ENCODE results near the gene COMMD10. TPM values are rescaled to one million over a fixed set of nuclear protein-coding genes. Genes with fewer than 3 reads are reported as not detected.
A peak's percentile ranks its signal among the peaks of the same experiment; 100 is the strongest.

COMMD10 gene
- 9.1 TPM for polyA plus RNA-seq (2012; ENCODE audit: insufficient read length, low read depth)

DNA sequence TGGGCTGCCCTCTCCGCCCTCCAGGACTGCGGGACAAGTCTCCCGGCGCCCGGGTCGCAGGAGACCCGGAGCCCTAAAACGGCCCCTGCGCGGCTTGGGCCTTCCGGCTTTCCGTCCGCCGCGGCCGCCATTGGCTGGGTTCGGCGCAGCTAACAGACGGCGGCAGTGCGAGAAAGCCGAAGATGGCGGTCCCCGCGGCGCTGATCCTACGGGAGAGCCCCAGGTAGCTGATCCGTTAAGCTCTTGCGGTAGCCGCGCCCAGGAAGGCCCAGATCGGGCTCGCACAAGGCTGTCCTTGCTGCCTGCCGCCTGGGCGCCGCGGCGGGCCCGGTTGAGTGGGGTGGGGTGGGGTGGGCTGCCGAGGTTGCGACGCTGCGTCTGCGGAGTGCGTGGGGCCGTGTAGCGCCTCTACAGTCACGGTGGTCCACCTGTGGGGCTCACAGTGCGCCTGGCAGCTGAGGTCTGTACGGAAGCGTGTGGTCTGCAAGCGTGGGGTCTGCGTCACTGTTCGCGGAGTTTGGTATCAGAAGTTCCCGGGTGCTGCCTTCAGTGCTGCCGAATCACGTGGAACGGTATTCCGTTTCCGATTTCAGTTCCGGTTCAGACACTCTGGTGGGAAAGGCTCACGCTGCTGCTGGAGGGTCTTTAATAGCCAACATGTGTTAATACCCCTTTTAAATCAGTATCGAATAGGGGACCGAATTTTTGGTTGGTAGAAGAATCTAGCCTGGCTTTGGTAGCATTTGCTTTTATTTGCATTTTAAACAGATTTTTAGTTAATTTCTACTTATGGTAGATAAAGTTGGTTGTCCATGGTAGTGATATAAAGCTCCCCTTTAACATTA is at the start of gene COMMD10:
Gene COMMD10 (plus strand): TSS at position 155 of the 845 bp plus-strand sequence.
- peak; percentile 74; the same call in 1 of the 2 replicates for TF ChIP-seq POLR2AphosphoS5 (IDR thresholded peaks at IDR 0.05; ENCODE audit: low read depth, low read length)
- TF ChIP-seq, protein P1, sequence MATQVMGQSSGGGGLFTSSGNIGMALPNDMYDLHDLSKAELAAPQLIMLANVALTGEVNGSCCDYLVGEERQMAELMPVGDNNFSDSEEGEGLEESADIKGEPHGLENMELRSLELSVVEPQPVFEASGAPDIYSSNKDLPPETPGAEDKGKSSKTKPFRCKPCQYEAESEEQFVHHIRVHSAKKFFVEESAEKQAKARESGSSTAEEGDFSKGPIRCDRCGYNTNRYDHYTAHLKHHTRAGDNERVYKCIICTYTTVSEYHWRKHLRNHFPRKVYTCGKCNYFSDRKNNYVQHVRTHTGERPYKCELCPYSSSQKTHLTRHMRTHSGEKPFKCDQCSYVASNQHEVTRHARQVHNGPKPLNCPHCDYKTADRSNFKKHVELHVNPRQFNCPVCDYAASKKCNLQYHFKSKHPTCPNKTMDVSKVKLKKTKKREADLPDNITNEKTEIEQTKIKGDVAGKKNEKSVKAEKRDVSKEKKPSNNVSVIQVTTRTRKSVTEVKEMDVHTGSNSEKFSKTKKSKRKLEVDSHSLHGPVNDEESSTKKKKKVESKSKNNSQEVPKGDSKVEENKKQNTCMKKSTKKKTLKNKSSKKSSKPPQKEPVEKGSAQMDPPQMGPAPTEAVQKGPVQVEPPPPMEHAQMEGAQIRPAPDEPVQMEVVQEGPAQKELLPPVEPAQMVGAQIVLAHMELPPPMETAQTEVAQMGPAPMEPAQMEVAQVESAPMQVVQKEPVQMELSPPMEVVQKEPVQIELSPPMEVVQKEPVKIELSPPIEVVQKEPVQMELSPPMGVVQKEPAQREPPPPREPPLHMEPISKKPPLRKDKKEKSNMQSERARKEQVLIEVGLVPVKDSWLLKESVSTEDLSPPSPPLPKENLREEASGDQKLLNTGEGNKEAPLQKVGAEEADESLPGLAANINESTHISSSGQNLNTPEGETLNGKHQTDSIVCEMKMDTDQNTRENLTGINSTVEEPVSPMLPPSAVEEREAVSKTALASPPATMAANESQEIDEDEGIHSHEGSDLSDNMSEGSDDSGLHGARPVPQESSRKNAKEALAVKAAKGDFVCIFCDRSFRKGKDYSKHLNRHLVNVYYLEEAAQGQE (IDR thresholded peaks at IDR 0.05; ENCODE audit: insufficient read depth in 1 of 2, low read depth in 2 of 2, low read length in 2 of 2), result no peak
- TF ChIP-seq SIN3A (IDR thresholded peaks at IDR 0.05; ENCODE audit: borderline replicate concordance, insufficient read depth, low read length), result 0 out of 2 replicates have a peak, but pooled peaks have one; percentile 23
- TF ChIP-seq TAF1 (IDR thresholded peaks at IDR 0.05; ENCODE audit: borderline replicate concordance, insufficient read depth, low read length), result peak; percentile 74; the same call in 1 of the 2 replicates
- TF ChIP-seq FOXP2 (optimal IDR thresholded peaks at IDR 0.05; ENCODE audit: borderline replicate concordance, extremely low read depth, extremely low read length, insufficient read depth), result peak; percentile 13

DNA sequence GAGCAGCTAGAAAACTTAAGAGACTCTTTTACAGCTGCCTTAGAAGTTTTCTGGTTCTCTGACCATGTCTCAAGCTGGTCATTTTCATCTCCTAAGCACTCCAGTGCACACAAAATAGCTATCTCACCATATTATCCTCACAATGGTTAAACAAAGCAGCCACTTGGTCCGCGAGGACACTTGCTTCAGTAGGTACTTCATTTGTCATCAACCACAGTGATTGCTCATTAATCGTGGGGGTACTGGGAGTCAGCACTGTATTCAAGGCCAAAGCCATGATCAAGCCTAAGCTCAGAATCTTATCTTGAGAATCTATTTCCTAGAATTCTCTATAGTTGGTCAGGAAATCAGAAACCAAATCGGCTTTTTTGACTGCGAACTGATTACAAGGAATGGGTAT is 49.7 kb upstream of the COMMD10 start:
- TF ChIP-seq SIN3A (IDR thresholded peaks at IDR 0.05; ENCODE audit: borderline replicate concordance, insufficient read depth, low read length) (no peak), POLR2AphosphoS5 (IDR thresholded peaks at IDR 0.05; ENCODE audit: low read depth, low read length) (no peak), TAF1 (IDR thresholded peaks at IDR 0.05; ENCODE audit: borderline replicate concordance, insufficient read depth, low read length) (no peak), FOXP2 (optimal IDR thresholded peaks at IDR 0.05; ENCODE audit: borderline replicate concordance, extremely low read depth, extremely low read length, insufficient read depth) (no peak)
- TF ChIP-seq, protein P1 (IDR thresholded peaks at IDR 0.05; ENCODE audit: insufficient read depth in 1 of 2, low read depth in 2 of 2, low read length in 2 of 2), result no peak

DNA sequence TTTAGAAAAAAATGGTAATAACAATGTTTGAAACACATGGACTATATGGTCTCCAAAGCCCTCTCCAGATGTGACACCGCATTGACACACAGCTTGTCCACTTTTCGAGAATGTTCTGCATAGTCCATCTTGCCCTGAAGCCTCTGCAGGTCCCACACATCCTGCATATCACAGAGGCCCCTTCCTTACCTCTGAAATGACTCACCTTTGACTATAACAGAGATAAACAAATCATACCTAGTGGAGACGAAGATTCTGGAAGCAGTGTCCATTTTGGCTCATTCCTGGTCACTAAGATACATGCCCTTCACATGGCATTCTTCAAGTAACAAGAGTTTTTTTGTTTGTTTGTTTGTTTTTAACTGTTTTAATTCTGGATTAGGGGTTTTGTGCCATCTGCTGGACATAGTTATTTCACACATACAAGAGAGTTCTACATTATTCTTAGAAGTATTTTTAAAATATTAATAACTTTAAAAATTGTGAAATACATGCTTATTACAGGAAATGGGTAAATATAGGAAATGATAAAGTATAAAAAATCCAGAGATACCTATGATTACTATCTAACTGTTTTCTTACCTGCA is 47.5 kb upstream of the COMMD10 start:
- TF ChIP-seq SIN3A (IDR thresholded peaks at IDR 0.05; ENCODE audit: borderline replicate concordance, insufficient read depth, low read length), result no peak
- no peak for TF ChIP-seq POLR2AphosphoS5 (IDR thresholded peaks at IDR 0.05; ENCODE audit: low read depth, low read length)
- TF ChIP-seq FOXP2 (optimal IDR thresholded peaks at IDR 0.05; ENCODE audit: borderline replicate concordance, extremely low read depth, extremely low read length, insufficient read depth), result no peak
- TF ChIP-seq, protein P1 (IDR thresholded peaks at IDR 0.05; ENCODE audit: insufficient read depth in 1 of 2, low read depth in 2 of 2, low read length in 2 of 2), result no peak
- no peak for TF ChIP-seq TAF1 (IDR thresholded peaks at IDR 0.05; ENCODE audit: borderline replicate concordance, insufficient read depth, low read length)

DNA sequence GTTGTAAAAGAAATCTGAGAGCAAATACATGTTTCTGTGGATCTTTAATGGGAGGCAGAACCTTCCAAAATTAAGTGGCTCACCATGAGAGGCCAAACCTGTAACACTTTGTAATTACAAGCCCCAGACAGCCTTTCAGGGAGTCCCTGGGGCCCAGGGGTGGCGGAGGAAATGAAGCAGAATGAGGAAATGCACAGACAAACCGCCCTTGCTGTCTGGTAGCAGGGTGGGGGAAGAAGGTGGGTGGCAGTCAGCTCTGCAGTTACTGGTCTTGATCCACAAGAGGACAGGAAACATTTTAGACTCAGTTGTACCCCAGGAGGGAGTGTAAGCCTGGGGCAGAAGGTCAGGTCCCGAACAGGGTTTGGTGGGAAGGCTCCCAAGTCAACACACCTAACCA is 46.0 kb upstream of the COMMD10 start:
- no peak for TF ChIP-seq SIN3A (IDR thresholded peaks at IDR 0.05; ENCODE audit: borderline replicate concordance, insufficient read depth, low read length)
- TF ChIP-seq TAF1 (IDR thresholded peaks at IDR 0.05; ENCODE audit: borderline replicate concordance, insufficient read depth, low read length), result no peak
- TF ChIP-seq, protein P1 (IDR thresholded peaks at IDR 0.05; ENCODE audit: insufficient read depth in 1 of 2, low read depth in 2 of 2, low read length in 2 of 2), result no peak
- no peak for TF ChIP-seq POLR2AphosphoS5 (IDR thresholded peaks at IDR 0.05; ENCODE audit: low read depth, low read length)
- TF ChIP-seq FOXP2 (optimal IDR thresholded peaks at IDR 0.05; ENCODE audit: borderline replicate concordance, extremely low read depth, extremely low read length, insufficient read depth), result no peak
